Measurements from ENCODE around the gene GNPAT. TPM values are rescaled to one million over a fixed set of nuclear protein-coding genes. Genes with fewer than 3 reads are reported as not detected.
A peak's percentile ranks its signal among the peaks of the same experiment; 100 is the strongest.

The GNPAT gene
- total and polyA plus RNA-seq, 8 donors = 35.1 to 89.5 (median 71.6) TPM

DNA sequence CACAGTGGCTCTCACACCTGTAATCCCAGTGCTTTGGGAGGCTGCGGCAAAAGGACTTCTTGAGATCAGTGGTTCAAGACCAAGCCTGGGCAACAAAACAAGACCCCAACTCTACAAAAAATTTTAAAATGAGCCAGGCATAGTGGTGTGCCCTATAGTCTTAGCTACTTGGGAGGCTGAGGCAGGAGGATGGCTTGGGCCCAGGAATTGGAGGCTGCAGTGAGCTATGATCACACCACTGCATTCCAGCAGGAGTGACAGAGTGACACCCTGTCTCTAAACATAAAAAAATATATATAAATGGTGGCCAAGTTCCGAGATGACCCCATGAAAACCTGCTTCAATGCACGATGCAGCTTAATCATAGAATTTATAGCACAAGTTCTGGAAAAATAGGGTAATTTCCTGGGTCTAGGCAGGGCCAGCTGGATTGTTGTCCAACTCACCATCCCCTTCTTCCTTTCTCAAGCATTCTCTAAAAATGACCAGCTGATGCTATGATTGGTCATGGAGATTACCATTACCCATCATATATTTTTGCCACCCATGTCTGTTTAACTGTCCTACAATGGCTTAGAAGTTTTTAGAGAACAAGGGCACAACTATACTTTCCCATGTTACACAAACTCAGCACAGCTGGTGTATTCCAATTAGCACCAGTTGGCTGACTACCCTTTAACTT, 5.3 kb upstream of the GNPAT start:
- Histone ChIP-seq H3K9me3 (no peaks in the 10 kb centered on the region), H3K36me3 (peaks cover 0 to 29% of the 10 kb centered on the region in 2 donors), H3K27me3 (no peaks in the 10 kb centered on the region), H3K27ac (no peak overlapping the region), H3K4me1 (peaks cover 6 to 24% of the 10 kb centered on the region in 2 donors), H3K4me3 (no peak overlapping the region)
- ATAC-seq = no peak
- no peak for DNase-seq
- TF ChIP-seq, protein P1, sequence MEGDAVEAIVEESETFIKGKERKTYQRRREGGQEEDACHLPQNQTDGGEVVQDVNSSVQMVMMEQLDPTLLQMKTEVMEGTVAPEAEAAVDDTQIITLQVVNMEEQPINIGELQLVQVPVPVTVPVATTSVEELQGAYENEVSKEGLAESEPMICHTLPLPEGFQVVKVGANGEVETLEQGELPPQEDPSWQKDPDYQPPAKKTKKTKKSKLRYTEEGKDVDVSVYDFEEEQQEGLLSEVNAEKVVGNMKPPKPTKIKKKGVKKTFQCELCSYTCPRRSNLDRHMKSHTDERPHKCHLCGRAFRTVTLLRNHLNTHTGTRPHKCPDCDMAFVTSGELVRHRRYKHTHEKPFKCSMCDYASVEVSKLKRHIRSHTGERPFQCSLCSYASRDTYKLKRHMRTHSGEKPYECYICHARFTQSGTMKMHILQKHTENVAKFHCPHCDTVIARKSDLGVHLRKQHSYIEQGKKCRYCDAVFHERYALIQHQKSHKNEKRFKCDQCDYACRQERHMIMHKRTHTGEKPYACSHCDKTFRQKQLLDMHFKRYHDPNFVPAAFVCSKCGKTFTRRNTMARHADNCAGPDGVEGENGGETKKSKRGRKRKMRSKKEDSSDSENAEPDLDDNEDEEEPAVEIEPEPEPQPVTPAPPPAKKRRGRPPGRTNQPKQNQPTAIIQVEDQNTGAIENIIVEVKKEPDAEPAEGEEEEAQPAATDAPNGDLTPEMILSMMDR (IDR thresholded peaks at IDR 0.05) = no peak
- intact Hi-C loops (cut with DNase I) = no loop called here

GRCh38 chr1:231236208-231236591, 4.8 kb upstream of the GNPAT start:
- Histone ChIP-seq H3K36me3 (peaks cover 0 to 24% of the 10 kb centered on the region in 2 donors), H3K27ac (no peak overlapping the region), H3K4me3 (no peak overlapping the region), H3K9me3 (no peaks in the 10 kb centered on the region), H3K27me3 (no peaks in the 10 kb centered on the region), H3K4me1 (peaks cover 6 to 24% of the 10 kb centered on the region in 2 donors)
- DNase-seq = no peak
- TF ChIP-seq, protein P1 (IDR thresholded peaks at IDR 0.05) = no peak
- no peak for ATAC-seq
- intact Hi-C loops (cut with DNase I) = no loop called here

DNA sequence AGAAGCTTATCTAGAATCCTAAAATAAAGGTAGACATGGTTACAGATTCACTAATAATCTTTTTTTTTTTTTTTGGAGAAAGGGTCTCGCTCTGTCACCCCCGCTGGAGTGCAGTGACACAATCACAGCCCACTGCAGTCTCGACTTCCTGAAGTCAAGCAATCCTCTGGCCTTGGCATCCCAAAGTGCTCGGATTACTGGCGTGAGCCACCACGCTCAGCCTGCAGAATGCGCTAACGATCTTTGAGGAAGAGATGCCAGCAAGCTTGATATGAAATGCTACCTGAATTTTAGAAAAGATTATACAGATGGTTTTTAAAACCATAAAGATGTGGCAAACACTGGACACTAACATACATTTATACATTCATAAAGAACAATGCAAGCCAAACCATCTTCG, 4.1 kb upstream of the GNPAT start:
- Histone ChIP-seq H3K36me3 (peaks cover 0 to 24% of the 10 kb centered on the region in 2 donors), H3K27me3 (no peaks in the 10 kb centered on the region), H3K9me3 (no peaks in the 10 kb centered on the region), H3K4me1 (peaks cover 6 to 27% of the 10 kb centered on the region in 2 donors), H3K27ac (no peak overlapping the region), H3K4me3 (no peak overlapping the region)
- ATAC-seq (no peak), DNase-seq (peak in 1 of 4 donors; percentile 10)
- intact Hi-C loops (cut with DNase I) = no loop called here
- TF ChIP-seq, protein P1 (IDR thresholded peaks at IDR 0.05) = no peak

GRCh38 chr1:231238298-231238697, 2.7 kb upstream of the GNPAT start:
- Histone ChIP-seq H3K36me3 (peaks cover 0 to 24% of the 10 kb centered on the region in 2 donors), H3K9me3 (no peaks in the 10 kb centered on the region), H3K4me1 (peaks cover 15 to 41% of the 10 kb centered on the region in 2 donors), H3K27me3 (no peaks in the 10 kb centered on the region), H3K4me3 (no peak overlapping the region), H3K27ac (no peak overlapping the region)
- no peak for ATAC-seq
- TF ChIP-seq, protein P1 (IDR thresholded peaks at IDR 0.05) = no peak
- DNase-seq = no peak
- intact Hi-C loops (cut with DNase I) = no loop called here

GRCh38 chr1:231240531-231240882, 505 bp upstream of the GNPAT start:
- TF ChIP-seq, protein P1 (IDR thresholded peaks at IDR 0.05) = no peak
- ATAC-seq = peak; percentile 9
- intact Hi-C loops (cut with DNase I) = no loop called here

More at GRCh38 chr1:231240531-231240882, 505 bp upstream of the GNPAT start:
- Histone ChIP-seq H3K4me1 (peaks cover 10 to 48% of the 10 kb centered on the region in 2 donors), H3K27ac (peak overlapping the region; percentile 69 to 86), H3K36me3 (peaks cover 0 to 24% of the 10 kb centered on the region in 2 donors), H3K4me3 (peak overlapping the region; percentile 71 to 84), H3K9me3 (no peaks in the 10 kb centered on the region), H3K27me3 (no peaks in the 10 kb centered on the region)
- DNase-seq = peak in 1 of 4 donors; percentile 10

Measured in left lung (tissue), 10 donors.